Measurements from ENCODE around the gene PLA2G12B. TPM values are rescaled to one million over a fixed set of nuclear protein-coding genes. Genes with fewer than 3 reads are reported as not detected.
"Not testable (repeated sequence)": the region's sequence is repeated elsewhere in the genome, so short reads cannot be mapped to it uniquely, and the experiment has no call there.

Gene PLA2G12B
- total and polyA plus RNA-seq, 2 experiments from 2014 or later, result not detected

- H3F3A ChIP-seq (replicated peaks; ENCODE audit: low read depth), result no peaks in the 10 kb centered on the region
- DNase-seq (ENCODE audit: low spot score), result no peak
- peaks cover 14% of the 10 kb centered on the region for H3K9me3 Mint-ChIP-seq
Observed at GRCh38 chr10:72904806-72905205, 49.8 kb downstream of the PLA2G12B start.

GRCh38 chr10:72903941-72904446 is 50.6 kb downstream of the PLA2G12B start:
- ATAC-seq; DNase-seq (ENCODE audit: low spot score); H3K4me1 Mint-ChIP-seq; H3K27ac ChIP-seq (ENCODE audit: low read depth); H3K9me2 ChIP-seq (ENCODE audit: insufficient read depth); H3K79me2 ChIP-seq (replicated peaks; ENCODE audit: insufficient read depth); H3K27ac Mint-ChIP-seq; H3K4me3 Mint-ChIP-seq; H3K27me3 Mint-ChIP-seq (ENCODE audit: insufficient read depth, low read depth, poor library complexity); H3K4me3 ChIP-seq; H4K20me1 ChIP-seq (replicated peaks; ENCODE audit: insufficient read depth); H3F3A ChIP-seq (replicated peaks; ENCODE audit: low read depth); H2AFZ ChIP-seq; H3K4me1 ChIP-seq (ENCODE audit: insufficient read depth); H3K36me3 ChIP-seq (ENCODE audit: insufficient read depth); H3K27me3 ChIP-seq (ENCODE audit: insufficient read depth); H3K4me2 ChIP-seq: not testable (repeated sequence)
- peaks cover 11% of the 10 kb centered on the region; the same call in 2 of the 3 replicates for H3K36me3 Mint-ChIP-seq (ENCODE audit: low read depth)
- peaks cover 14% of the 10 kb centered on the region for H3K9me3 Mint-ChIP-seq

More at GRCh38 chr10:72904806-72905205, 49.8 kb downstream of the PLA2G12B start:
- peaks cover 11% of the 10 kb centered on the region; the same call in 2 of the 3 replicates for H3K36me3 Mint-ChIP-seq (ENCODE audit: low read depth)
- H3K4me1 Mint-ChIP-seq, result peaks cover 2% of the 10 kb centered on the region; the same call in 2 of the 3 replicates
- peaks cover 10% of the 10 kb centered on the region for H3K27me3 Mint-ChIP-seq (ENCODE audit: insufficient read depth, low read depth, poor library complexity)
- no peak overlapping the region for H3K4me3 Mint-ChIP-seq
- H3K4me2 ChIP-seq, result no peak overlapping the region
- no peaks in the 10 kb centered on the region for H3K79me2 ChIP-seq (replicated peaks; ENCODE audit: insufficient read depth)
- no peaks in the 10 kb centered on the region for H3K27me3 ChIP-seq (ENCODE audit: insufficient read depth)
- peaks cover 5% of the 10 kb centered on the region; the same call in 1 of the 2 replicates for H3K36me3 ChIP-seq (ENCODE audit: insufficient read depth)
- no peaks in the 10 kb centered on the region; the same call in 1 of the 2 replicates for H3K9me2 ChIP-seq (ENCODE audit: insufficient read depth)
- H2AFZ ChIP-seq, result no peak overlapping the region
- TF ChIP-seq ZNF462 (CRISPR knock-in tag; IDR thresholded peaks at IDR 0.05) (no peak), EZH2 (IDR thresholded peaks at IDR 0.05; ENCODE audit: low read depth, unreplicated experiment) (no peak)
- H4K20me1 ChIP-seq (replicated peaks; ENCODE audit: insufficient read depth), result no peaks in the 10 kb centered on the region
- no peak overlapping the region for H3K27ac Mint-ChIP-seq
- H3K4me1 ChIP-seq (ENCODE audit: insufficient read depth), result no peaks in the 10 kb centered on the region
- H3K27ac ChIP-seq (ENCODE audit: low read depth), result no peak overlapping the region
- H3K4me3 ChIP-seq, result no peak overlapping the region
- ATAC-seq, result no peak
